Myocyte (in vitro differentiated cells): Measurements from ENCODE around the gene CCDC183. TPM values are rescaled to one million over a fixed set of nuclear protein-coding genes. Genes with fewer than 3 reads are reported as not detected.
"Not testable (repeated sequence)": the region's sequence is repeated elsewhere in the genome, so short reads cannot be mapped to it uniquely, and the experiment has no call there.

Experiments
- DNase-seq: peaks from one replicate; pipeline ENCODE4 v3.0.0-alpha.2; 2012; ENCODE audit warnings: low read depth
- total RNA-seq: library from RNA; depleted of rRNA; stranded (reverse); fragments of >200 nt; gene quantifications from 2 replicates; pipeline ENCODE4 v1.2.3, GENCODE V29; 2014

The CCDC183 gene
- total RNA-seq, 1 donor from 2014 or later: 0.70 TPM

GRCh38 chr9:136823136-136824046 lies 27.3 kb downstream of the CCDC183 start:
- no peak for DNase-seq

DNA sequence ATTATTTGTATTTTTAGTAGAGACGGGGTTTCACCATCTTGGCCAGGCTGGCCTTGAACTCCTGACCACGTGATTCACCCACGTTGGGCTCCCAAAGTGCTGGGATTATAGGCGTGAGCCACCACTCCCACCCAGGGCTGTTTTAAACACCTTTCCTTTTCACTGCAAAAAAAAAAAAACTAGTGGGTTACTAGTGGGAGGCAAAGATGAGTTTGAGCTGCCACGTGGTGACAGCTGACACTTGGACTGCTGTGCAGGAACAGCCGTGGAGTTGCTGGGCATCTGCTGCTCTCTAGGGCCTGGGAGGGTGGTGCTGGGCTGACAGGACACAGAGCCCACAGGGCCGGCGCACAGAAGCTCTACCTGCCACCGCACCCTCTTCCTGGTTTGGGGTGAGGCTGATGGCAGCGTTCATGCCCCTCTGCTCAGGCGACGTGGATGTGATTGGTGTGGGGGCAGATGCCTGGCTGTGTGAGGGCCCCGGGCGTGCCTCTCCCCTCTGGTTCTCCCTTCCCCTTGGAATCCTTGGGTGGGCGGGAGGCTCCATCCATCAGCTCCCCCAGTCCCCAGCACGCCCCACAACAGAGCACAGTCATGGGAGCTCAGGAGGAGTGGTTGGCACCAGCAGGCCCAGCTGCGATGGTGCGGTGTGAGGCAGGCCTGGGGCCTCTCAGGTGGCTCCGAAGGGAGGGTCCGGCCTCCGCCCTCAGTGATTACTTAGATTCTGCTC lies 28.5 kb downstream of the CCDC183 start:
- peak; percentile 75 for DNase-seq

DNA sequence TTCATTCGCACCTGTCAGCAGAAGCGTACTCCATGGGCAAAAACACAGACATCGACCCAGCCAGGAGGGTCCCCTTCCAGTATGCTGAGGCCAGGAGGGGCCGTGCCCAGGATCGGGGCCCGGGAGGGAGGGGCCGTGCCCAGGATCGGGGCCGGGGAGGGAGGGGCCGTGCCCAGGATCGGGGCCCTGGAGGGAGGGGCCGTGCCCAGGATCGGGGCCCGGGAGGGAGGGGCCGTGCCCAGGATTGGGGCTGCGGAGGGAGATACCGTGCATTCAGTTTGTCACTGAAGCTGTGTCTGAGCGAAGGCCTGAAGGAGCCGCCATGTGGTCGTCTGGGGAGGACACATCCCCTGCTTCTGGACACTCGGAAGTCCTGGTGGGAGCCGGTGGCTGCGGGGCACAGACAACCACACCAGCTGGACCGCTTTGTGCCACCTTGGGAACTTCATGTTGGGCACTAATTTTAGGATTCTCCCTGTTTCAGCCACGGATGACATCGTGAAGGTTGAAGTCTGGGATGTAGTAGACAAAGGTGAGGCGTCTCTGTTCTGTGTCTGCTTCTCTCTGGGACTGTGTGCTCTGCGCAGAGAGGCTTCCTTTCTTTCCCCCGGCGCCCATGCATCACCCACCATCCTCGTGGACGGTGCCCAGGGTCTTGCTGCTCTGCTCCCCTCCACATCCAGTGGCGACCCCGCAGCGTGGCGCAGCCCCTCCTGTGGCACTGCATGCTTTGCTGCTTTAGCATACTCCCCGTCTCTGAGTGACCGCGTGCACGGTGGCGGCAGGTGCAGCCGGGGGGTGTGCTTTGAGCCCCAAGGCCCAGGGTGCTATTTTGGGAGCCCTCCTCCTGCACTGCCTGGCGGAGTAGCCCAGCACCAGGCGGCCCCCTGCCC lies 29.4 kb downstream of the CCDC183 start:
- no peak for DNase-seq

- DNase-seq: no peak
These were observed 30.0 kb downstream of the CCDC183 start for GRCh38 chr9:136826188-136826541.

- no peak for DNase-seq
These were observed 30.8 kb downstream of the CCDC183 start for GRCh38 chr9:136826703-136827582.

DNA sequence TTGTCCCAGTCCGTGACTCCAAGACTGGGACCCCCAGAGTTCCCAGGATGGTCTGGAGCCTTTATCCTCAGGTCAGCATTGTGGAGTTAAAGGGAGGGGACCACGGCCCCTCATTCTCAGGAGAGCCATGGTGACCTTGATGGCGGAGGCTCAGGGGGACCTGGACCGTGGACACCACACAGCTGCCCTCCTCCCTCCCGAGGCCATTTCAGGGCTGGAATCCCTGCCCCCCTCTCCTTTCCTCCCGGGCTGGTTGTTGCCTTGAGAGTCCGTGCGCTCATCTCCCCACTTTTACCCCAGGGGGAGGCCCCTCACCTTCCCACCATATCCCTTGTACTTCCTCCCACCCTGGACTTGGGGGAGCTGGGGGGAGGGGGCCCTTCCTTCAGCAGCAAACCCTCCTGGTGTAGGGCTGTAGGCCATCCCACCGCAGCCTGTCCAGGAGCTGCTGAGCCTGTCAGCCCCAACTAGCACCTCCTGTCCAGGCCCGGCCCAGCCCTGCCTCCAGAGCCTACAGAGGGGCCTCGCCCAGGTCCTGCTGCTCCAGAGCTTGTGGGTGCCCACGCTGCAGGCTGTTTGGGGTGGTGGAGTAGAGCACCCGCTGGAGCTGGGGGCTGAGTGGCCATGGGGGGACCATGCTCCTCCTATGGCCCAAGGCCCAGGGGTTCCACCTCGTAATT lies 31.8 kb downstream of the CCDC183 start:
- no peak for DNase-seq

DNA sequence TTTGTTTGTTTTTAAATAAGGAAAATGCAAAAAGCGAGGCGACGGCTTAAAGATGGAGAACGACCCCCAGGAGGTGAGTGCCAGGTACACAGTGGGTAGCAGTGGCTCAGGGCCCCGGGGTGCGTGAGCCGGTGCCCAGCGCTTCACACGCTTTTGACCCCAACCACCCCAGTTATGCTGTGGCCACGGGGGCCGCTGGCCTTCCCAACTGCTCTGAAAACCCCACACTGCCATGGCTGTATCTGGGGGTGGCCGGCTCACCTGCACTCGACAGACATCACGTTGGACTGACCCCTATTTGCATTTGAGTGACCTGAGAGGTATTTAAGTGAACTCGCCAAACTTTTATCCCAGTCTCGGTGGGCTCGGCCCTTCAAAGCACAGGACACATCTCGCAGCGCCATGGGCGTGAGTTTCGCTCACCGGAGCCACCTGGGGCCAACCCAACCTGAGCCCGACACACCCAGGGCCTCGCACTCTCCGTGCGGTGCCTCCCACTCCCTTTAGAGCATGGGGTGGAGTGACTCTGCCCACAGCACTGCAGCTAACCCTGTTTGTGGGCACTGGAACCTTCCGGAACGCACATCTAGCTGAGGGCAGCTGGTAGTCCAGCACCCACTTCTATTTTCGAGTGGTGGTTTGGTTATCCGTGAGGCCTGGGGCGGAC lies 32.5 kb downstream of the CCDC183 start:
- no peak for DNase-seq

DNA sequence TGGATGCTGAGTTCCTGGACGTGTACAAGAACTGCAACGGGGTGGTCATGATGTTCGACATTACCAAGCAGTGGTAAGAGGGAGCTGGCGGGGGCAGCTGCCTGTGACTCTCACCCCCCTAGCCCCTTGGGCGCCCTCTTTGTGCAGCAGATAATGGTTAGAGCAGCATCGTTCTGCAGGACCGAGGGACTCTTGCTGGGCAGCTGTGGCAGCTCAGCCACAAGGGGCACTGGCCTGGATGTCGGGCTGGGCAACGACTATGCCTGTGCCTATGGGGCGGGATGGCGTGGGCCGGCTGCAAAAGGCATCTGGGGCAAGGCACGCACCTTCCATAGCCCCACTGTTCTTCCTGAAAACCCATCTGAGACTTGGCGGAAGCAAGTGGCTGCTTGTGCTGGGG lies 33.3 kb downstream of the CCDC183 start:
- no peak for DNase-seq

- no peak for DNase-seq
These were observed 34.1 kb downstream of the CCDC183 start for GRCh38 chr9:136829981-136830885.

- DNase-seq: no peak
These were observed 35.0 kb downstream of the CCDC183 start for GRCh38 chr9:136831002-136831719.

DNA sequence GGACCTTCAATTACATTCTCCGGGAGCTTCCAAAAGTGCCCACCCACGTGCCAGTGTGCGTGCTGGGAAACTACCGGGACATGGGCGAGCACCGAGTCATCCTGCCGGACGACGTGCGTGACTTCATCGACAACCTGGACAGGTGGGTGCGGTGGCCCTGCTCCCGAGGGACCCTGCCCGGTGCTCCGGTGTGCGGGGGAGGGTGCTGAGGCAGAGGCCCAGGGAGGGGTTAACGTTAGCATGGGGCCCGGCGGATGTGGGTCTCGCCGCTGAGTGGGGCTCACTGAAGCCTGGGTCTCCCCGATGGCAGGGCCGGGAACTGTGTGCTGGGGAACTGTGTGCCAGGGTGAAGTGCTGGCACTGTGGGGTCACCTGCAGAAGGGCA lies 35.6 kb downstream of the CCDC183 start:
- no peak for DNase-seq

DNA sequence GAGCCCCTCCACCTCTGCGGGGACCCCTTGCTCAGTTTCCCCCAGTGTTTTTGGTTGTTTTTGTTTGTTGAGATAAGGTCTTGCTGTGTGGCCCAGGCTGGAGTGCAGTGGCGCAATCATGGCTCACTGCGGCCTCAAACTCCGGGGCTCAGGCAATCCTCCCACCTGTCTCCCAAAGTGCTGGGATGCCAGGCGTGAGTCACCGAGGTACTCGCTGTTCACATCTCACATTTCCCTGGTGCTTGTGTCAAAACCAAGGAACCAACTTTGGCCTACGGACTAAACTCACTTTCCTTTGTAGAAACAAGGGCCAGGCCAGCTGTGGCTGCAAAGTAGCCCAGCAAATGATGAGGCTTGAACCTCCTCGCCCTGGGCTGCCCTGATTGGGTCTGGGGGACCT lies 36.4 kb downstream of the CCDC183 start:
- DNase-seq: no peak

DNA sequence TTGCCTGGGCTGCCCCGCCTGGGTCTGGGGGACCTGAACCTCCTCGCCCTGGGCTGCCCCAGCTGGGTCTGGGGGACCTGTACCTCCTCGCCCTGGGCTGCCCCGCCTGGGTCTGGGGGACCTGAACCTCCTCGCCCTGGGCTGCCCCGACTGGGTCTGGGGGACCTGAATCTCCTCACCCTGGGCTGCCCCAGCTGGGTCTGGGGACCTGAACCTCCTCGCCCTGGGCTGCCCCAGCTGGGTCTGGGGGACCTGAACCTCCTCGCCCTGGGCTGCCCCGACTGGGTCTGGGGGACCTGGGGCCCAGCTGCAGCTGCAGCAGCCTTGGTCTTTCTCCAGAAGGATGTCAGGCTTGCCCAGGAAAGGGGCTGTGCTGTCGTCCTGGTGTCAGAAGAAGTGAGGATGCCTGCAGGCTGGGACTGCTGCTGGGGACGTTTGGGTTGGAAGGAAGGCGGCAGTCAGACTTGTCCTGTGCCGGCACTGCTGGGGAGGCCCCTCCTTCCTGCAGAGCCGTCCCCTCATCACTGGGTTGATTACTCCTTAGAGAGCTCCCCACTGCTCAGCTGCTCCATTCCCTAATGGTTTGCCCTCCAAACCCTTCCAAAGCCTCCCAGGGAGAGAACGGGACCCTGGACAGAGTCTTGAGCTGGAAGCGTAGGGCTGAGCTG lies 37.4 kb downstream of the CCDC183 start:
- not testable (repeated sequence) for DNase-seq

GRCh38 chr9:136835162-136835931 lies 39.2 kb downstream of the CCDC183 start:
- no peak for DNase-seq

- DNase-seq: no peak
These were observed 40.1 kb downstream of the CCDC183 start for GRCh38 chr9:136835932-136836904.
